ENCODE data around the gene KRTAP1-5. TPM values are rescaled to one million over a fixed set of nuclear protein-coding genes. Genes with fewer than 3 reads are reported as not detected.
"Not testable (repeated sequence)": the region's sequence is repeated elsewhere in the genome, so short reads cannot be mapped to it uniquely, and the experiment has no call there.

Gene KRTAP1-5
- total RNA-seq, 2 experiments from 2014 or later = not detected

DNA sequence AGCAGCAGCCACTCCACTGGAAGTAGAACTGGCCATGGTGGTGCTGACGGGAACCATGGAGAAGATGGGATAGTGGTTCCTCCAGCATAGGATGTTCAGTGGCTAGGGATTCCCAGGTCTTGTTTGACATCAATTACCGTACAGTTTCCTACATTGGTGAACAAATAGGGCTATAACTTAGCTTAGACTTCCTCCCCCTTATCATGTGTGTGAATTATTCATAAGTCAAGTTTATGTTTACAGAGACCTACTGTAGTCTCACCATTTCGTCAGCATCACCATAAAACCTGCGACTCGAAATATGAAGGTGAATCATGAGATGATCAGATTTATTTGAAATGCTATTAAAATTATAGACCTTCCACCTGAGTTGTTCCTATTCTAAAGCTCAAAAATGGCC, 31.7 kb upstream of the KRTAP1-5 start:
- no peak for DNase-seq (ENCODE audit: low spot score)
- no peak overlapping the region for H3K27ac ChIP-seq (ENCODE audit: low read depth, low read length, poor library complexity, severe bottlenecking)
- ChIA-PET CTCF (ENCODE audit: unreplicated experiment) (no interaction called here), POLR2A (interaction anchor here (0.6 to 0.7 kb wide), 2 partner anchors 15 to 284 kb away, joined by 3 to 4 read pairs; no protein-coding TSS in a partner anchor)
- TF ChIP-seq EZH2phosphoT487 (IDR thresholded peaks at IDR 0.05; ENCODE audit: borderline replicate concordance, low read depth, low read length) = no peak
- TF ChIP-seq, protein P1, sequence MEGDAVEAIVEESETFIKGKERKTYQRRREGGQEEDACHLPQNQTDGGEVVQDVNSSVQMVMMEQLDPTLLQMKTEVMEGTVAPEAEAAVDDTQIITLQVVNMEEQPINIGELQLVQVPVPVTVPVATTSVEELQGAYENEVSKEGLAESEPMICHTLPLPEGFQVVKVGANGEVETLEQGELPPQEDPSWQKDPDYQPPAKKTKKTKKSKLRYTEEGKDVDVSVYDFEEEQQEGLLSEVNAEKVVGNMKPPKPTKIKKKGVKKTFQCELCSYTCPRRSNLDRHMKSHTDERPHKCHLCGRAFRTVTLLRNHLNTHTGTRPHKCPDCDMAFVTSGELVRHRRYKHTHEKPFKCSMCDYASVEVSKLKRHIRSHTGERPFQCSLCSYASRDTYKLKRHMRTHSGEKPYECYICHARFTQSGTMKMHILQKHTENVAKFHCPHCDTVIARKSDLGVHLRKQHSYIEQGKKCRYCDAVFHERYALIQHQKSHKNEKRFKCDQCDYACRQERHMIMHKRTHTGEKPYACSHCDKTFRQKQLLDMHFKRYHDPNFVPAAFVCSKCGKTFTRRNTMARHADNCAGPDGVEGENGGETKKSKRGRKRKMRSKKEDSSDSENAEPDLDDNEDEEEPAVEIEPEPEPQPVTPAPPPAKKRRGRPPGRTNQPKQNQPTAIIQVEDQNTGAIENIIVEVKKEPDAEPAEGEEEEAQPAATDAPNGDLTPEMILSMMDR (conservative IDR thresholded peaks at IDR 0.05; ENCODE audit: low read length) = no peak
- BruUV-seq (replicated peaks) = no TSS peak
- no peaks in the 10 kb centered on the region for H3K4me1 ChIP-seq (ENCODE audit: insufficient read depth, low read length, poor library complexity, severe bottlenecking)
- H3K9me3 ChIP-seq (ENCODE audit: low read length) = no peaks in the 10 kb centered on the region
- H2AFZ ChIP-seq (ENCODE audit: low read length) = no peak overlapping the region
- no peaks in the 10 kb centered on the region for H3K9me2 ChIP-seq (ENCODE audit: insufficient read depth, low read length)
- H4K20me1 ChIP-seq (ENCODE audit: insufficient read depth, low read length) = no peaks in the 10 kb centered on the region
- H3K79me2 ChIP-seq (ENCODE audit: insufficient read depth, low read depth, low read length) = no peaks in the 10 kb centered on the region
- intact Hi-C loops (cut with micrococcal nuclease; ENCODE audit: unreplicated experiment) = no loop called here
- no peaks in the 10 kb centered on the region for H3K36me3 ChIP-seq (ENCODE audit: insufficient read depth, low read length)
- H3K4me3 ChIP-seq (ENCODE audit: low read depth, low read length, poor library complexity, severe bottlenecking) = no peak overlapping the region
- no peak overlapping the region for H3K4me2 ChIP-seq (ENCODE audit: low read length)

DNA sequence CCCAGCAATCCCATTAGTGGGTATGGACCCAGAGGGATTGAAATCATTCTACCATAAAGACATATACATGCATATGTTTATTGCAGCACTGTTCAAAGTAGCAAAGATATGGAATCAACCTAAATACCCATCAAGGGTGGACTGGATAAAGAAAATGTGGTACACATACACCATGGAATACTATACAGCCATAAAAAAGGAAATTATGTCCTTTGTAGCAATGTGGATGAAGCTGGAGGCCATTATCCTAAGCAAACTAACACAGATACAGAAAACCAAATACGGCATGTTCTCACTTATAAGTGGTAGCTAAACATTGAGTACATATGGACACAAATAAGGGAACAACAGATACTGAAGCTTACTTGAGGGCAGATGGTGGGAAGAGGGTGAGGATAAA, 30.5 kb upstream of the KRTAP1-5 start:
- no peak for DNase-seq (ENCODE audit: low spot score)
- H3K36me3 ChIP-seq (ENCODE audit: insufficient read depth, low read length) = no peaks in the 10 kb centered on the region
- ChIA-PET CTCF (ENCODE audit: unreplicated experiment) (no interaction called here), POLR2A (interaction anchor here (0.6 kb wide), 1 partner anchor 346 kb away, joined by 3 read pairs; no protein-coding TSS in a partner anchor)
- H3K9me3 ChIP-seq (ENCODE audit: low read length) = no peaks in the 10 kb centered on the region
- H4K20me1 ChIP-seq (ENCODE audit: insufficient read depth, low read length) = no peaks in the 10 kb centered on the region
- H3K79me2 ChIP-seq (ENCODE audit: insufficient read depth, low read depth, low read length) = no peaks in the 10 kb centered on the region
- H3K9me2 ChIP-seq (ENCODE audit: insufficient read depth, low read length) = no peaks in the 10 kb centered on the region
- BruUV-seq (replicated peaks) = no TSS peak
- intact Hi-C loops (cut with micrococcal nuclease; ENCODE audit: unreplicated experiment) = no loop called here
- no peak overlapping the region for H3K4me2 ChIP-seq (ENCODE audit: low read length)
- no peak overlapping the region for H3K27ac ChIP-seq (ENCODE audit: low read depth, low read length, poor library complexity, severe bottlenecking)
- no peak overlapping the region for H2AFZ ChIP-seq (ENCODE audit: low read length)
- H3K4me3 ChIP-seq (ENCODE audit: low read depth, low read length, poor library complexity, severe bottlenecking) = no peak overlapping the region
- TF ChIP-seq EZH2phosphoT487 (IDR thresholded peaks at IDR 0.05; ENCODE audit: borderline replicate concordance, low read depth, low read length) = no peak
- TF ChIP-seq, protein P1 (conservative IDR thresholded peaks at IDR 0.05; ENCODE audit: low read length) = no peak
- H3K4me1 ChIP-seq (ENCODE audit: insufficient read depth, low read length, poor library complexity, severe bottlenecking) = no peaks in the 10 kb centered on the region

DNA sequence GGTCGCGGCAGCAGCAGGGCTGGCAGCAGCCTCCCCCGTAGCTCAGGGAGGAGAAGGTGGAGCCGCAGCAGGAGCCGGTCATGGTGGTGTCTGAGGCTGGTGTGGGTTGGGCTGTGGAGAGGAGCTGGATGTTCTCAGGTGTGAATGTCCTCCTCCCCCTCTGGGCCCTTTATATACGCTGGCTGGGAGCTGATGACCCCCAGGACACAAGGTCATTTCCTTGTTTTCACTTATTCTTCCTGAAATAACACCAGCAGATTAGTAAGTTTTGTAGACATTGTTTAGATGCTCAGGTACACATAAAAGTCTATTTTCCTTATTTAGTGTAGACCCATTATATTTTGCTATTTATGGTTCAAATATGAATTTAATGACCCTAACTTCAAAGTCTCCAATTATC, 28.1 kb upstream of the KRTAP1-5 start, which contains the start of gene KRTAP2-2:
TSS of gene KRTAP2-2 (minus strand) at position 101 of the 400 bp plus-strand sequence. CDS start at position 82, 19 bp downstream.
- H3K36me3 ChIP-seq (ENCODE audit: insufficient read depth, low read length); BruUV-seq (replicated peaks); CTCF ChIA-PET (ENCODE audit: unreplicated experiment); H3K9me2 ChIP-seq (ENCODE audit: insufficient read depth, low read length); H3K27ac ChIP-seq (ENCODE audit: low read depth, low read length, poor library complexity, severe bottlenecking); DNase-seq (ENCODE audit: low spot score); H3K4me2 ChIP-seq (ENCODE audit: low read length); H3K4me3 ChIP-seq (ENCODE audit: low read depth, low read length, poor library complexity, severe bottlenecking); H3K9me3 ChIP-seq (ENCODE audit: low read length); H4K20me1 ChIP-seq (ENCODE audit: insufficient read depth, low read length); H3K4me1 ChIP-seq (ENCODE audit: insufficient read depth, low read length, poor library complexity, severe bottlenecking); intact Hi-C loops (cut with micrococcal nuclease; ENCODE audit: unreplicated experiment); H3K79me2 ChIP-seq (ENCODE audit: insufficient read depth, low read depth, low read length); POLR2A ChIA-PET; H2AFZ ChIP-seq (ENCODE audit: low read length): not testable (repeated sequence)

DNA sequence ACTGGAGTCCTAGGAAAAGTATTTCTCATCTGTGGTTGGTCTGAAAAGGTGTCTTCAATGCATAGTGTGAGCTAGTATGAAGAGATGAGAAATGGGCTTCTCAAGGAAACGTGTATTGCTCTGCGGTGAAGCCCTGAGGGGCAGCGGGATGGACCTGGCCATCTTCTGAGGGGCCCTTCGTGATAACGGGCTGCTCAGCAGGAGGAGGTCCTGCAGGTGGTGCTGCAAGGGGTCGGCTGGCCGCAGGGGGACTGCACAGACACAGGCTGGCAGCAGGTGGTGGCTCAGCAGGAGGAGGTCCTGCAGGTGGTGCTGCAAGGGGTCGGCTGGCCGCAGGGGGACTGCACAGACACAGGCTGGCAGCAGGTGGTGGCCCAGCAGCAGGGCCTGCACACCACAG, 27.5 kb upstream of the KRTAP1-5 start:
- H3K4me3 ChIP-seq (ENCODE audit: low read depth, low read length, poor library complexity, severe bottlenecking); H3K27ac ChIP-seq (ENCODE audit: low read depth, low read length, poor library complexity, severe bottlenecking); H3K9me3 ChIP-seq (ENCODE audit: low read length); CTCF ChIA-PET (ENCODE audit: unreplicated experiment); BruUV-seq (replicated peaks); H3K4me1 ChIP-seq (ENCODE audit: insufficient read depth, low read length, poor library complexity, severe bottlenecking); H4K20me1 ChIP-seq (ENCODE audit: insufficient read depth, low read length); H3K79me2 ChIP-seq (ENCODE audit: insufficient read depth, low read depth, low read length); H2AFZ ChIP-seq (ENCODE audit: low read length); intact Hi-C loops (cut with micrococcal nuclease; ENCODE audit: unreplicated experiment); H3K9me2 ChIP-seq (ENCODE audit: insufficient read depth, low read length); POLR2A ChIA-PET; H3K36me3 ChIP-seq (ENCODE audit: insufficient read depth, low read length); H3K4me2 ChIP-seq (ENCODE audit: low read length); DNase-seq (ENCODE audit: low spot score): not testable (repeated sequence)
